Measurements from ENCODE around the gene RP2.

Gene RP2

DNA sequence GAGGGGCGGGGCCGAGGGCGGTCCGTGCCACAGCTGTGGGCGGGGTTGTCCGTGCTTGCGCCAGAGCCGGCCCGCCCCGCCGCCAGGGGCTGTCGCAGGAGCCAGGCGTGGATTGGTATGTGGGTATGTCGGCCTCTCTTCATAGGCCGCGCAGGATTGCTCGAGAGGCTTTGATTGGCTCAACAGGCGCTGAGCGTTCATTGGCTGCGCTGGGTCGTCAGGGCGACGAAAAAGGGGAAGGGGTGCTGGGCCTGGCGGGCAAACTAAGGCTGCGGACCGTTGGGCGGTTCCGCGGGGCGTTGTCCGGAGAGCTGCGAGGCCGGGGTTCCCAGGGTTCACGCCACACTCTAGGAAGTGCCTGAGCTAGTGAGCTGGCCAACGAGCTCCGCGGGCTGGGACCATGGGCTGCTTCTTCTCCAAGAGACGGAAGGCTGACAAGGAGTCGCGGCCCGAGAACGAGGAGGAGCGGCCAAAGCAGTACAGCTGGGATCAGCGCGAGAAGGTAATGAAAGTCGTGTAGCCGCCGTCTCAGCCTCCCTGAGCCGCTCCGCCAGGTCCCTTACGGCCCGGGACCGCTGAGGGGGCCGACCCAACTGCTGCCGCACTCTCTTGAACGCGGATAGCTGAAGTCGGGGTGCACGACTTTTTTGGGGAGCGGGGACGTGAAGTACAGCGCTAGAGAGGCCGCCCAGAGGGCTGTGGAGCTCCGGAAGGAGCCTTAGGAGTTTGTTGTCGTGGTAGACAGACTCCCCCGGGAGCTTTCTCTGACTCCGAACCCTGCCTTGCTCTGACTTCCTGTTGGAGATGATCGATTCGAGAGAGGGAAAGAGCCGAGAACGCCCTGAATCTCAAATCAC, at the start of gene RP2:
Gene RP2, plus strand, starts transcription at position 343 of the 857 bp plus-strand sequence. Its CDS starts 58 bp downstream, at position 401.
- ATAC-seq = peak; percentile 96 to 97

DNA sequence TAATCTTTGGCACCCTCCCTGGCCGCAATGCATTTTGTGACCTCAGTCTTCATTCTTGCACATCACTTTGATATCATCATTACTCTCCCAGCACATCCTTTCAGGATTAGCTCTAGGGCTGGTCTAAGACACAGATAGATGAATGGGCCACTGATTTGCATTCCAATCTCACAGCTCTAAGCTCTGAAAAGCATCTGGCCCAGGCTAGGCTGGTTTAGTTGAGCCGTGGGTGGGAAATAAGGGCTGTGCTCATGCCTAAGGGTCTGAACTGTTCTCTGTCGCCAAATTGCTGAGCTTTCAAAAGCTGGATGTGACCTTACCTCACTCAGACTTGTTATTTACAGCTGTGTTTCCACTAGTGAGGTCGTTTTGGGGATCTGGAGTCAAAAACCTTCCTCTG, 47.9 kb upstream of the RP2 start:
- no peak for ATAC-seq

DNA sequence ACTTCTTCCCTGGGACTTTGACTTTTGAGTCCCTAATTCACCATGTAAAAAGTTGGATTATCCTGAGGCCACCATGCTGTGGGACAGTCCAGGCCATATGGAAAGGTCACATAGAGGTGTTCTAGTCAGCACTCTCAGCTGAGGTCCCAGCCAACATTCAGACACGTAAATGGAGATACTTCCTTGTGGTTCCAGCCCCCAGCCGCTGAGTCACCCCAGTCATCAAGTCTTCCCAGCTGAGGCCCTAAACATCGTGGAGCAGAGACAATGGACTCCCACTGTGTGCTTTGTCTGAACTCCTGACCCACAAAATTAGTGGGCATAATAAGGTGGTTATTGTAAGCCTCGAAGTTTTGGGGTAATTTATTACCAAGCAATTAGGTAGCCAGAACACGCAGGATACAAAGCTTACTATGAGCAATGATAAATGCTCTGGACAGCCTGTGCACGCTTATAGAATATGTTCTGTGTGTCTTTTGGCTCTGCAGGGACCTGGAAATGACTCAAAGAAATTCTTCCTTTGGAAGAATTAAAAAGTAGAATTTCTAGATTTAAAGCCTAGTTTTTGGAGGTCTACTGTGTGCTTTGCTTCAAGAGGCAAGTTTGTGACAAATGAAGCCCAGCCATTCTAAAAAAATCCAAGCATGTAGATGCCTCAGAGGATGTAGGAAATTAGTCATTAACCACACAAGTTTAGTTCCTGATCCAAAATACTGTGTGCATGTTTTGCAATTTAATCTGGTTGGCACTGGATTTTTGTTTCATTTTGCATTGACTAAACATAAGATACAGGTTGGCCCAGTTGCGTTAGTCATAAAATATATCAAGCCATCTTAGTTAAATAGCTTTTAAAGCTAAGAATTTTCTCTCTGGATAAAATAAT, 44.7 kb upstream of the RP2 start:
- ATAC-seq = peak; percentile 69 to 82

DNA sequence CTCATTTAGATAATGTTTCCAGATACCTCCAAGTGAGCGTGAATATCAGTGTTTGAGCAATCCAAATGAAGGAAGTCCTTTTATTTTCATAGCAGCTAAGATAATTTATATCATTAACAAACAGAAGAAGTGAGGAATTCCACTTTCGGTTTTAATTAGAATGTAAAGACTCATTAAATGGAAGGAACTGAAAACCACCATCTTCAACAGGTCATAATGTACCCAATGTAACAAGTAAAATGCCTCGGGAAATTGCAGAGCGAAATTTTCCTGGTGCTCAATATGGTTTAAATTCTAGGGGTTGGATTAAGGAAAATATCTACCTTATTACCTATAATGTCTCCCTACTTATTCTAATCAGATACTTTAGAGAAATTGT, 44.0 kb upstream of the RP2 start:
- ATAC-seq = no peak

DNA sequence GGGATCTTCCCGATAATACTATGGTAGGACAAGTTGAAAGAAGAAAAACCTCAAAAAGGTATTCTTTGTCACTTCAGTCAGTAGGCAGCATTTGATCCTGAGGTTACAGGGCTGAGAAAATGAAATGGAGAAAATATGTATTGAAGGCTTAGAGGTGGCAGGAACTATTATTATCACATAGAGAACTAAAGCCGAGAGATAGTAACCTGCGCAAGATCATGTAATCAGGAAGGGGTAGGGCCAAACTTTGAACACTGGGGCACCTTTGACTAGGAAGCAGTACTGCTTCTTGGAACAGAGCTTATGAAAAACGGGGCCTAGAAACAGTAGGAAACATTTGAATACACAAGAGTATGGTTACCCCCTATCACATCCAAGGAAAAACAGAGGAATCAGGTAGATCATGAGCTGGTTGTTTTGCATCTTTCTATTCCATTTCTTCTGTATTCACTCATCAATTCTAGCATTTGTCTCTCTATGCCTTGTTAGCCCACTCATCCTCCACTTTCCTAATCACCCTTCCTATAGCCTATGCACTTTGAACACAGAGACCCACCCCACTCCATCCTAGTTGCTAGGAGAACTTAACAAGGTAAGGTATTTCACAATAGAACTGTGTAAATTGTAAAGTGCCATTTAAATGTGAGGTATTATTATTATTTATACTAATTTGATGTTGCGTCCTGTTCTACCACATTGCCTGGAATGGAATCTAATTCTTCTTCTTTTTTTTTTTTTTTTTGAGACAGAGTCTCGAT, 43.3 kb upstream of the RP2 start:
- ATAC-seq = no peak

DNA sequence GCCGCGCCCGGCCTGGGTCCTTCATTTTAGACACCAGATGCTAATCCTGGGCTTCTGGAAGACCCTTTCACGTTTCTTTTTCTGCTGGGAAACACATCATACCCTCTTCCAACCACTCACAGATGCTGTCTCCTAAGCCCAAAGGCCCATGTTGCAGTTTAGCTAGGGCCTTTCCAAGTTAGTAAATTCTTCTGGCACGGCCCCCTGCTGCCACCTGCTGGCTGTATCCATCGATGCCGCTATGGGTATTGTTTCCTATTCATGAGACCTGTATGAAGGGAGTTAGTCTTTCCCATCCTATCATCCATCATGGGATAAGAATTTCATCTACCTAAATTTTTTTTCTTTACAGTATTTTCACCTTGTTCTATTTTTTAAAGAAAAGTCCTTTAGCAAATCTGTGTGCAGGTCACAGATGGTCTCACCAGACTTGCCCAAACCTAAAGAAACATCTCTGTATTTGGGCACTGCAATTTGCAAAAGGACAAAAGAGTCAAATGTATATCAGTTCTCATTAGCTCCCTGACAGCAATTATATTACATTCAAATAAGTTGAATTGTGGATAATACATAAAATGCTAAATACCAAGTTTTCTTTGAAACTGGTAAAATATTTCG, 40.2 kb upstream of the RP2 start:
- ATAC-seq = peak; percentile 35 to 58

DNA sequence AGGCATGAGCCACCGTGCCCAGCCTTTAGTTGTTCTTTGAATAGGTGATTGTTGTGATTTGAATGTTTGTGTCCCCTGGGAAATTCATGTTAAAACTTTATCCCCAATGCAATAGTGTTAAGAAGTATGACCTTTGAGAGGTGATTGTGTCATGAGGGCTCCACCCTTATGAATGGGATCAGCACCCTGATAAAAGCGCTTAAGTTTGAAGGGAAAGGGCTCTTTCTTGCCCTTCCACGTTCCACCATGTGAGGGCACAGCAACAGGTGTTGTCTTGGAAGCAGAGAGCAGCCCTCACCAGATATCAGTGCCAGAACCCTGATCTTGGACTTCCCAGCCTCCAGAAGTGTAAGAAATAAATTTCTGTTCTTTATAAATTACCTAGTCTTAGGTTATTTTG, 33.7 kb upstream of the RP2 start:
- no peak for ATAC-seq

DNA sequence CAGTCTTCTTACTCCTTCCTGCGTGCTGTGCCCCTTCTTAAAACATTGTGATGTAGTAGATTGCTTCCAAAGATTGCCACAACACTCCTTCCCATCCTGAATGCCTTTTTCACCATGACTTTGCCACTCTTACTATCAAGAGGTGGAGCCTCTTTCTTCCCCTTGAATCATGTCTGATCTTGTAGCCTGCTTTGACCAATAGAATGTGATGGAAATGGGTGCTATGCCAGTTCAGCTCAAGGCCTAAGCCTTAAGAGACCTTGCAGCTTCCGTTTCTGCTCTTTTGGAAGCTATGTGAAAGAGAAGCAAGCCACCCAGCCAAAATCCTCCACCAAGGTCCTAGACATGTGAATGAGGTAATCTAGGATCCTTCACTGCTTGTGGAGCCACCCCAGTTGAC, 31.6 kb upstream of the RP2 start:
- ATAC-seq = no peak

DNA sequence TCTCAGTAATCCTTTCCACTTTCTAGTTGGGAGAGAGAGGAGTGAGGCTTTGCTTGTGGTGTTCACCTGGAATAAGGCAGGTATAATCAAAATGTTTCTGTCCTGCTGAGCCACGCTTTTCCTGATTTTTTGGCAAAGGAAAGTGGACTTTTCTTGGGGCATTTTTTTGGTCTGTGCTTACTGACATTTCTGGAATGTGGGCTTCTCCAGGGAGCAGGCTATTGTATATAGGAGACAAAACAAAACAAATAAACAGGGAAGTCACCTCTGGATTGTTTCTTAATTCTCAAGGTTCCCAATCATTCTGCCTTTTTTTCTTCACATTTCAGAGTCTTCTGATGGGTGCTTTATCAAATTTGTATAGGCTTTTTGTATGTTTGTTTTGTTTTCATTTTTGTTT, 25.7 kb upstream of the RP2 start:
- ATAC-seq = no peak

DNA sequence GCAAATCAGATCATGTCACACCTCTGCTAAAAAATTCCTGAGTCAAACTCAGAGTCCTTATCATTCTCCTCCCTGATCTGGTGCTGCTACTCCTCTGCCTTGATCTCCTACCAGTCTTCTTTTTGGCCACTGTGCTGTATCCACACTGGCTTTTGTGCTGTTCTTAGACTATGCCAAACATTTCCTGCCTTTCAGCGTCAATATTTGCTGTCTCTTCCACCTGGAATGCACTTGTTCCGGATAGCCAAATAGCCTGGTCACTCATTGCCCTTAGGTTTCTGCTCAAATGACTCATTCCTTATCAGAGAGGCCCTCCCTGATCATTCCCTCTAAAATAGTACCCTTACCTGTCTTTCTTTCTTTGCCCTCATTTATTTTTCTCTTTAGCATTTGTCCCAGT, 24.4 kb upstream of the RP2 start:
- no peak for ATAC-seq

DNA sequence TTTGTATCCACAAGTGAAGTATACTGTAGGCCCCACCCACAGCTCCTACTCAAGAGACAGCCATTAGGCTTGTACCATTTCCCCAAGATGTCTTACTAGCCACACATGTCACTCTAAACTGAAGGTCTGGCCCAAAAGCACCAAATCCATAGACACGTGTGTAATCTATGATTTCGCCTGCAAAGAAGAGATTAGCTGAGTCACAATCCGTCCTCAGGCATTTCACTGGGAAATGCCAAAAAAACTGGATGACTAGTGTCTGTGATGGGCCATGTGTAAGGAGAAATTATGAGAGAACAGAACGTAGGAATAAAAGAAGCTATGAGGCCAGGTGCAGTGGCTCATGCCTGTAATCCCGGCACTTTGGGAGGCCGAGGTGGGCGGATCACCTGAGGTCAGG, 21.9 kb upstream of the RP2 start:
- ATAC-seq = no peak

DNA sequence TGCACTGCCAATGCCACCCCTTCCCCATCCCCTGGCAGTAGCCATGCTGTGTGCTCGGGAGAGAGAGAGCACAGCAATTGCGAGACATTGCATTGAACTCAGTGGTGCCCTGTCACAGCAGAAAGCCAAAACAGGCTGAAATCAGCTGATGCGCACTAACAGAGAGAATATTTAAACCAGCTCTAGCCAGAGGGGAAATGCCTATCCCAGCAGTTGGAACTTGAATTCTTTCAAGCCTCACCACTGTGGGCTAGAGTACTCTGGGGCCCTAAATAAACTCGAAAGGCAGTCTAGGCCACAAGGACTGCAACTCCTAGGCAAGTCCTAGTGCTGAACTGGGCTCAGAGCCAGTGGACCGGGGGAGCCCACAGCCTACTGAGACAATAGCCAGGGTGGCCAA, 17.7 kb upstream of the RP2 start:
- no peak for ATAC-seq

DNA sequence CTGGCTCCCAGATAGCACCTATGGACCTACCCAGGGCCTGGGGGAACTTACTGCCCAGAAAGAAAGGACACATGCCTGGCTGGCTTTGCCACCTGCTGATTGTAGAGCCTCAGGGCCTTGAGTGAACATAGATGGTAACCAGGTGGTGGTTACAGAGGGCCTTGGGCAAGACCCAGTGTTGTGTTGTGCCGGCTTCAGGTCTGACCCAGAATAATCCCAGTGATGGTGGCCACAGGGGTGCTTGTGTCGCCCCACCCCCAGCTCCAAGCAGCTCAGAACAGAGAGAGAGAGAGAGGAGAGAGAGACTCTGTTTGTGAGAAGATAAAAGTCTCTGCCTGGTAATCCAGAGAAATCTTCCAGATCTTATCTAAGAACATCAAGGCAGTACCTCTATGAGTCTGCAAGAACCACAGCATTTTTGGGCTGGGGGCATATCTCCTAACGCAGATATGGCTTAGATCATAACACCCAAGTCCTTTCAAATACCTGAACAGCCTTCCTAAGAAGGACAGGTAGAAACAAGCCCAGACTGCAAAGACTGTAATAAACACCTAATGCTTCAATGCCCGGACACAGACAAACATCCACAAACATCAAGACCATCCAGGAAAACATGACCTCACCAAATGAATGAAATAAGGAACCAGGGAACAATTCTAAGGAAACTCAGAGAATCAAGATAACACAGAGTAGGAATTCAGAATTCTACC, 16.3 kb upstream of the RP2 start:
- no peak for ATAC-seq

DNA sequence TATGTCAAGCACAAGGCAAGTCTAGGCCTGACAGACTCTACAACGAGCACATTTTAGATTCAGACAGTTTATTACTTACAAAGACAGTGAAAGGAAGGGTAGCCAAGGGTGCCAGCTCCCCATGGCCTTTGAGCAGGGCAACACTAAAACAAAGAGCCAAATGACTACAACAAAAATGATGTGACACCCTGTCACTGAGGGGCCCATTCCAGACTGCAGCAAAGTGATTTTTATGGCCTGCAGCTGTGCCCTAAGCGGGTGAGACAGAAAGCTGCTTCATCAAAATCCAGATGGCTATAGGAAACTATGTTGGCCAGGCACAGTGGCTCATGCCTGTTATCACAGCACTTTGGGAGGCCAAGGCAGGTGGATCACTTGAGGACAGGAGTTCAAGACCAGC, 13.4 kb upstream of the RP2 start:
- no peak for ATAC-seq

DNA sequence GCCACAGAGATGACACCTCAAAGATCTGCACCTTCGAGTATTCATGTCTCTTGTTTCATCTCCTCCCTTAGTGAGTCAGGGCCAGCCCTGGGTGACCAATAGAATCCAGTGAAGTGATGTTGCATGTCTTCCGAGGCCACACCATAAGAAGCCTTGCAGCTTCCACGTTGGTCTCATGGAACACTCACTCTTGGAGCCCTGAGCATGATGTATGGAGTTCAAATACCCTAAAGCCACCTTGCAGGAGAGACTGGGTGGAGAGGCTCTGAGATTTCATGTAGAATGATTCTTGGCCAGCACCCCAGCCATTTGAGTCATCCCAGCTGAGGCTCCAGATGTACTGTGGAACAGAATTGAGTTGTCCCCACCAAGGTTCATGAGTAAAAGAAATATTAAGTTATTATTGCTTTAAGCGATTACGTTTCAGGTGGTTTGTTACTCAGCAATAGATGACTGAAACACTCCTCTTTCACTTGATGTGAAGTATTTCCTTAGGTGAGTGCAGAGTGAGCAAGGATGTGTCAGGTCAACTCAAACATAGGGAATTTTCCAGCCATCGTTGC, 5.0 kb upstream of the RP2 start:
- peak in 1 of 2 donors; percentile 30 for ATAC-seq

DNA sequence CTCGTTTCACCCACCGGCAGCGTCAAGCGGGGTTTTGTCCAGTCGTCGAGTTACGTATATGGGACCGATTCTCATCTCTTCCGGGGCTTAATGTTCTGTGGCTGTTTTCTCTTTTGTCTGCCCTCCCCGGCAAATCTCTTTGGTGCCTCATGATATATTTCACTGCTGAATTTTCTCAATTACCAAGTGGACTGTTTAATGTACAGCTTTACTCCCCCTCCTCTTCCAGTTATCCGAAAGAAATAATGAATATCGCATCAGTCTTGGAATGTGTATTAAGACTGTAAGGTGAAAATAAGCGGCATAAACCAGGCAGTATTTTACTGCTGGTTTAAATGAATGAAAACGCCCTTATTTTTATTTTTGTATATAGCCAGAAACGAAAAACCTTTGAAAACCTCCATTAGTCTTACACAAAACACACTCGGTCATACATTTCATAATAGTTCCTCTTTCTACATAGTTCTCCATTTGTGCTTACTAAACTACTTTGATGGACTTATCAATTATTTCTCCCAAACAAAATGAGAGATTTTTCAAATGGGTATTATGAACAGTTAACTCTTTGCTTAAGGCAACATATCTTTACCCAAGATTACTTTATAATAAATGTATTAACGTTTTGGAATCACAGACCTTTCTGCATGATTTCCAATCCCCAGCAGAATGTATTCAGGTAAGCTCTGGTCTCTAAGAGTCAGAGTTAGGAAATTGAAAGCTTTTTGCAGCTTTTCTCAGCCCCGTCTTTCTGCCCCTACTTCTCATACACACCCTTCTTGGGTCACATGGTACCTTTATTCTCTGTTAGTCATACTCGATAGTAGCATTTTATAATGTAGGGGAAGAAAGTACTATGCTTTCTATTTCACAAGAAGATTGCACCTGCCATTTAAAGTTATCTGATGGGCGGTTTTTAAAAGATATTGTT, 979 bp downstream of the RP2 start:
- peak; percentile 63 to 65 for ATAC-seq

DNA sequence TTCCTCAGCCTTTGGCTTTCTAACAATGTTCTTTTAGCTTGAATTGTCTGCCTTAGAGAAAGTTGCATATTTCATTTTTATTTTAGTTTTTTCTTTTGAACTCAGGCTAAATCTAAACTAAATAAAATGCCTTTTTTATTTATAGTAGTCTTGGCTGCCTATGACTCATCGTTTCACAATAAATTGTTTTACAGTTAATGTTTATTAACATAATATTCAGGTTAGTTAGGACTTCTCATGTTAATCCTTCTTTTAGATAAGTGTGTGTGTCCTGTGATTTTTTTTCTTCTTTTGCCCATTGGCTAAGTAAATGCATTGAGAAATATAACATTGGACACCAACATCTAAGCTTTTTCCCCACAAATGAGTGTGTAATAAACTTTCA, 1.6 kb downstream of the RP2 start:
- ATAC-seq = no peak

DNA sequence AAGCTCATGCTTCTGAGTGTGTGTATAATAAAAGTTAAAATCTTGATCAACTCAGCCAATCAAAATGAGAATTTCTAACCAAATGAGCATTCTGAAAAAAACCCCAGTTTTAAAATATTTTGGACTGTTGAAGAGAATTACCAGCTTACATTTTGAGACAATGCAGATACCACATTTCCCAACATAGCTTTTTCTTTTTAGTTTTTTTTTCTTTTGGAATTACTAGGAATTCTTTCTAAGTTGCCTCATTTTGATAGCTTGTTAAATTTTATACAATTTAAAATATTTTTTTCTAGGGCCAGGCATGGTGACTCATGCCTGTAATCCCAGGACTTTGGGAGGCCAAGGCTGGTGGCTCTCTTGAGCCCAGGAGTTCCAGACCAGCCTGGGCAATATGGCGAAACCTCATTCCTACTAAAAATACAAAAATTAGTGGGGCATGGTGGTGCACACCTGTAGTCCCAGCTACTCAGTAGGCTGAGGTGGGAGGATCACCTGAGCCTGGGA, 2.2 kb downstream of the RP2 start:
- ATAC-seq = no peak

DNA sequence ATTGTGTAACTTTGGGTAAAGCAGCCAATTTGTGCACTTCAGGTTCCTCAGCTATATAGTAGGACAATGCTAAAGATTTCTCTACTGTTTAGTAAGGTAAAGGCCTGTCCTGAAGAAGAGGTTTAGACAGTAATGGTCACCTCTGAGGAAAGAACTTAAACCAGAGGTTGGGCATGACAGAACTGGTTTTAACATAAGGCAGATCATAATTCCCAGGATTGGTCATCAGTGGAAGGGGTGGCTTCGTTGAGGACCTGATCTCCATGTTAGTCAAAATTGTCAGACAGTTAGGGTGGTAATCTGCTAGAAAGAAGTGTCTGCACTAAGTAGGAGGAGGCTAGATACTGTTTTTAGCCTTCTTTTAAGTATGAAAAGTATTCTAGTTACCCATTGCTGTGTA, 4.1 kb downstream of the RP2 start:
- no peak for ATAC-seq

DNA sequence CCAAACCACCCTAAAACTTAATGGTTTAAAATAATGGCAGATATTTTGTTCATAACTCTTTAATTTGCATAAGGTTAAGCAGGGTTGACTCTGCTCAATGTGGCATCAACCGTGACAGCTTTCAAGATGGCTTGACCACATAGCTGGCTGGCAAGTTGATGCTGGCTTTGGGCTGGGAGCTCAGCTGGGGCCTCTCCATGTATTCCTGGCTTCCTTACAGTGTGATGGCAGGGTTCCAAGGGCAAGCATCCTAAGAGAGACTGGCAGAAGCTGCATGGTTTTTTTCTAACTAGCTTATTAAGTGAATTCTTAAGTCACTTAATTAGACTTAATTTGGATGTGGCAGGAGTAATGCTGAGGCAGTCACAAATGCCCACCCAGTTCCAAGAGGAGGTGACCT, 4.5 kb downstream of the RP2 start:
- ATAC-seq = no peak

Measured in activated CD4-positive, CD25-positive, alpha-beta regulatory T cell treated with anti-CD3 and anti-CD28 coated beads, Interleukin-2, amount 50 U/mL, for 24 hours (primary cell).